ENCODE results near the gene GFAP. TPM values are rescaled to one million over a fixed set of nuclear protein-coding genes. Genes with fewer than 3 reads are reported as not detected.

Gene GFAP
- polyA plus RNA-seq, 3 donors: 0.03 to 0.33 (median 0.18) TPM

DNA sequence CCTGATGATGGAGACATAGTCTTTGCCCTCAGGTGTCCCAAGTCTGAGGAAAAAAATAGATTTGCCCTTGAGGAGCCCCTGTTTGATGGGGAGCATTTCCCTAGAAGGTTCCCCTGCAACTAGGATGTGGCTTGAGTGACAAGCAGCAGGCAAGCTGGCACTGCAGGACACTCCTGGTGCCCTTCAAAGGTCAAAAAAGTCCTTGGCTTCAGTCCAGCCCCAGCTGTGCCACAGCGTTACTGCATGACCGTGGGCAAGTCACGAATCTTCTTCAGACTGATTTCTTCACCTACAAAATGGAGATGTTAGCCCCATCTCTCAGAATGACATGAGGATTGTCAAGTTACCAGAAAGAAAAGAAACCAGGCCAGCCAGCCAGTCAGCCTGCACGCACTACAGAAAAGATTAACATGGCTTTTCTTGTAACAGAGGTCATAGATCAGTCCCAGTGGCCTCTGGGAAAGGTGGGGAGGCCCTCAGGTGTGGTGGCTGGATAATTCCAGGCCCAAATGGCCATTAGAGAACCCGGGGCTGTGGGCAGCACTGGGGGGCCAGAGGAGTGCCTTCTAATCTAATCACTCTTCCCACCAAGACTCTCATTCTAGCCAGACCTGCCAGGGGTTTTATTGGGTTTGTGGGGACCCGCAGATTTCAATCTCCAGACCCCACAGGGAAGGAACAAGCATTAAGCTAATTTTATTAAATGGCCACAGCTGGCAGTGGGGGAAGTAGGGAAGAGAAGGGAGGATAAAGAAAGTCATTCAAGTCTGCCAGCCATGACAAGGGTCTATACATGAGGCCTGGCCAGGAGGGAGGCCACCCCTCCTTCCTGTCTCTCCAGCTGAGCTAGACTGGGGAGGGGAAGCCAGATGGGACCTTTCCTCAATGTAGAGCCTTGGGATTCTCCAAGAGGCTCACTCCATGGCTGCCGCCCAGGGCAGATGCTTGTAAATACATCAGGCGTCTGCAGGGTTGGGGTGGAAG lies 42.0 kb upstream of the GFAP start:
- Histone ChIP-seq H3K4me3 (replicated peaks in 1 of 3; ENCODE audit: low read depth in 2 of 3, low read length in 3 of 3) (no peak overlapping the region), H4K20me1 (ENCODE audit: insufficient read depth, low read length) (no peaks in the 10 kb centered on the region), H3K27me3 (ENCODE audit: control insufficient read depth in 2 of 2, insufficient read depth in 2 of 2, low read length in 2 of 2) (peaks cover 22 to 60% of the 10 kb centered on the region in 2 donors), H3K79me2 (ENCODE audit: insufficient read depth, low read length) (no peaks in the 10 kb centered on the region), H3K9ac (ENCODE audit: insufficient read depth, low read length, poor library complexity, severe bottlenecking) (no peak overlapping the region), H3K9me3 (replicated peaks in 1 of 2; ENCODE audit: control insufficient read depth in 1 of 2, insufficient read depth in 1 of 2, low read length in 2 of 2) (no peaks in the 10 kb centered on the region), H3K4me1 (ENCODE audit: control insufficient read depth in 1 of 2, insufficient read depth in 2 of 2, low read length in 2 of 2) (no peaks in the 10 kb centered on the region), H3K4me2 (replicated peaks; ENCODE audit: extremely low read depth, low read length, poor library complexity, severe bottlenecking) (no peak overlapping the region), H2AFZ (ENCODE audit: insufficient read depth, low read depth, low read length, poor library complexity, severe bottlenecking) (no peak overlapping the region), H3K36me3 (replicated peaks in 1 of 2; ENCODE audit: control insufficient read depth in 1 of 2, insufficient read depth in 2 of 2, low read length in 2 of 2) (no peaks in the 10 kb centered on the region), H3K27ac (ENCODE audit: low read depth in 1 of 2, low read length in 2 of 2) (no peak overlapping the region)
- H3K36me3 Mint-ChIP-seq: no peaks in the 10 kb centered on the region
- peaks cover 47 to 80% (median 59%) of the 10 kb centered on the region in 3 donors for H3K27me3 Mint-ChIP-seq (ENCODE audit: low read depth in 3 of 3)
- no peak for TF ChIP-seq CTCF (IDR thresholded peaks at IDR 0.05)
- DNase-seq: no peak
- peaks cover 3% of the 10 kb centered on the region for H3K4me1 Mint-ChIP-seq
- H3K4me3 Mint-ChIP-seq: no peak overlapping the region
- no peak overlapping the region for H3K27ac Mint-ChIP-seq
- intact Hi-C loops (cut with micrococcal nuclease): no loop called here
- peaks cover 0 to 4% (median 0%) of the 10 kb centered on the region in 7 donors for H3K9me3 Mint-ChIP-seq
- WGBS (ENCODE audit: insufficient coverage): 90% methylated on average over 5 of the region's 8 CpGs

- Histone ChIP-seq H2AFZ (ENCODE audit: insufficient read depth, low read depth, low read length, poor library complexity, severe bottlenecking) (no peak overlapping the region), H3K4me1 (ENCODE audit: control insufficient read depth in 1 of 2, insufficient read depth in 2 of 2, low read length in 2 of 2) (no peaks in the 10 kb centered on the region), H3K79me2 (ENCODE audit: insufficient read depth, low read length) (no peaks in the 10 kb centered on the region), H3K9me3 (replicated peaks in 1 of 2; ENCODE audit: control insufficient read depth in 1 of 2, insufficient read depth in 1 of 2, low read length in 2 of 2) (no peaks in the 10 kb centered on the region), H3K9ac (ENCODE audit: insufficient read depth, low read length, poor library complexity, severe bottlenecking) (no peak overlapping the region), H3K27me3 (ENCODE audit: control insufficient read depth in 2 of 2, insufficient read depth in 2 of 2, low read length in 2 of 2) (peaks cover 22 to 50% of the 10 kb centered on the region in 2 donors), H3K36me3 (replicated peaks in 1 of 2; ENCODE audit: control insufficient read depth in 1 of 2, insufficient read depth in 2 of 2, low read length in 2 of 2) (no peaks in the 10 kb centered on the region), H3K4me3 (replicated peaks in 1 of 3; ENCODE audit: low read depth in 2 of 3, low read length in 3 of 3) (no peak overlapping the region), H3K4me2 (replicated peaks; ENCODE audit: extremely low read depth, low read length, poor library complexity, severe bottlenecking) (no peak overlapping the region), H3K27ac (ENCODE audit: low read depth in 1 of 2, low read length in 2 of 2) (no peak overlapping the region), H4K20me1 (ENCODE audit: insufficient read depth, low read length) (no peaks in the 10 kb centered on the region)
- no peak for TF ChIP-seq CTCF (IDR thresholded peaks at IDR 0.05)
- Mint-ChIP-seq H3K27ac (peak overlapping the region in 1 of 7 donors; percentile 18), H3K27me3 (ENCODE audit: low read depth in 3 of 3) (peaks cover 39 to 65% (median 51%) of the 10 kb centered on the region in 3 donors), H3K4me1 (peaks cover 3% of the 10 kb centered on the region), H3K36me3 (no peaks in the 10 kb centered on the region), H3K9me3 (peaks cover 0 to 4% (median 0%) of the 10 kb centered on the region in 7 donors), H3K4me3 (no peak overlapping the region)
- intact Hi-C loops (cut with micrococcal nuclease): no loop called here
- WGBS (ENCODE audit: insufficient coverage): 90% methylated on average over 4 of the region's 8 CpGs
- DNase-seq: no peak
These were observed 40.5 kb upstream of the GFAP start for GRCh38 chr17:44955674-44956425.
